ENCODE results near the gene MAP4K5. TPM values are rescaled to one million over a fixed set of nuclear protein-coding genes. Genes with fewer than 3 reads are reported as not detected.

Gene MAP4K5
- total RNA-seq, 1 experiment from 2014 or later, result 42.7 TPM

- no peak overlapping the region for H2BK20ac ChIP-seq (ENCODE audit: low read depth, low read length, poor library complexity, severe bottlenecking)
- H3K9me3 ChIP-seq (ENCODE audit: control insufficient read depth, low read depth, low read length), result no peaks in the 10 kb centered on the region
- no peak for TF ChIP-seq CTCF (conservative IDR thresholded peaks at IDR 0.05)
- no peak overlapping the region for H2AFZ ChIP-seq (ENCODE audit: low read length)
- H3K79me2 ChIP-seq (ENCODE audit: insufficient read depth, low read length), result no peaks in the 10 kb centered on the region
- no peak overlapping the region for H3T11ph ChIP-seq (ENCODE audit: low read length)
- H3K14ac ChIP-seq (ENCODE audit: insufficient read depth, low read length), result no peak overlapping the region
- no peak overlapping the region for H2BK120ac ChIP-seq (ENCODE audit: low read depth, low read length, poor library complexity, severe bottlenecking)
- H2BK15ac ChIP-seq (ENCODE audit: low read depth, low read length), result no peak overlapping the region
- no peak overlapping the region for H4K5ac ChIP-seq (ENCODE audit: insufficient read length, low read depth, low read length)
- H3K4me2 ChIP-seq (ENCODE audit: insufficient read depth, insufficient read length, low read length), result no peak overlapping the region
- no peak overlapping the region for H2AK5ac ChIP-seq (ENCODE audit: insufficient read length, low read length)
- no peaks in the 10 kb centered on the region for H3K23me2 ChIP-seq (ENCODE audit: insufficient read length, low read depth, low read length, poor library complexity, severe bottlenecking)
- Mint-ChIP-seq H3K27me3 (ENCODE audit: low read depth) (peaks cover 10% of the 10 kb centered on the region), H3K36me3 (ENCODE audit: insufficient read depth in 1 of 3, low read depth in 3 of 3) (no peaks in the 10 kb centered on the region), H3K27ac (no peak overlapping the region), H3K4me3 (no peak overlapping the region), H3K4me1 (no peaks in the 10 kb centered on the region), H3K9me3 (0 out of 5 replicates have a peak, but pooled peaks cover 0 to 2% of the 10 kb centered on the region in 2 experiments)
- H3K27me3 ChIP-seq (ENCODE audit: insufficient read depth, low read length), result no peaks in the 10 kb centered on the region
- no peak overlapping the region for H3K27ac ChIP-seq (ENCODE audit: insufficient read length, low read depth, low read length)
- H4K20me1 ChIP-seq (ENCODE audit: control insufficient read depth, insufficient read depth, insufficient read length), result no peaks in the 10 kb centered on the region
- H2BK5ac ChIP-seq (ENCODE audit: insufficient read length, low read length), result no peak overlapping the region
- H3K79me1 ChIP-seq (ENCODE audit: insufficient read depth, low read depth, low read length, poor library complexity, severe bottlenecking), result no peaks in the 10 kb centered on the region
- DNase-seq, result no peak
- H3K4me1 ChIP-seq (ENCODE audit: insufficient read depth, low read length), result no peaks in the 10 kb centered on the region
- no peak overlapping the region for H3K23ac ChIP-seq (ENCODE audit: insufficient read length, low read depth, low read length)
- no peak overlapping the region for H3K56ac ChIP-seq (ENCODE audit: insufficient read length, low read depth, low read length)
- H3K9ac ChIP-seq (ENCODE audit: extremely low read depth, insufficient read length, low read length), result no peak overlapping the region
- H2BK12ac ChIP-seq (ENCODE audit: insufficient read length, low read depth, low read length), result no peak overlapping the region
- no peak overlapping the region for H3K4ac ChIP-seq (ENCODE audit: low read depth, low read length)
- no CpG with 5 or more reads among the region's 3 CpGs for WGBS (ENCODE audit: extremely low coverage, insufficient read length, low lambda C conversion rate)
- H4K8ac ChIP-seq (replicated peaks; ENCODE audit: insufficient read length, low read depth, low read length), result no peak overlapping the region
- no peak overlapping the region for H3K18ac ChIP-seq (ENCODE audit: insufficient read length, low read depth, low read length)
- no peak overlapping the region for H4K91ac ChIP-seq (ENCODE audit: insufficient read length, low read depth, low read length)
Observed at GRCh38 chr14:50551877-50552276, 19.5 kb upstream of the MAP4K5 start.

Measured in H9 (cell line).